GM06990 (cell line): ENCODE data around the gene OXCT2.
A peak's percentile ranks its signal among the peaks of the same experiment; 100 is the strongest.
"Not testable (repeated sequence)": the region's sequence is repeated elsewhere in the genome, so short reads cannot be mapped to it uniquely, and the experiment has no call there.

Experiments
- DNase-seq: peaks from one replicate; pipeline ENCODE4 v3.0.0-alpha.2; 2011; ENCODE audit not compliant: insufficient read length; ENCODE audit errors: extremely low read depth
- H3K27me3 ChIP-seq: replicated peaks from 2 replicates; pipeline ENCODE4 v1.6.0; 2011; ENCODE audit warnings: low read length; ENCODE audit not compliant: control insufficient read depth, insufficient read depth
- H3K36me3 ChIP-seq: 2 replicates; pipeline ENCODE4 v1.5.1; 2011; ENCODE audit warnings: low read length; ENCODE audit not compliant: control insufficient read depth, insufficient read depth
- H3K4me3 ChIP-seq: replicated peaks from 2 replicates; pipeline ENCODE4 v1.5.1; 2011; ENCODE audit warnings: low read depth, mild to moderate bottlenecking, control low read depth, low read length
- TF ChIP-seq, protein P1 (sequence below): IDR thresholded peaks from 2 replicates; pipeline ENCODE4 v1.5.1; 2011; ENCODE audit warnings: low read length, control low read depth, mild to moderate bottlenecking, inconsistent platforms; ENCODE audit not compliant: insufficient read depth, poor library complexity, severe bottlenecking

OXCT2 gene

DNA sequence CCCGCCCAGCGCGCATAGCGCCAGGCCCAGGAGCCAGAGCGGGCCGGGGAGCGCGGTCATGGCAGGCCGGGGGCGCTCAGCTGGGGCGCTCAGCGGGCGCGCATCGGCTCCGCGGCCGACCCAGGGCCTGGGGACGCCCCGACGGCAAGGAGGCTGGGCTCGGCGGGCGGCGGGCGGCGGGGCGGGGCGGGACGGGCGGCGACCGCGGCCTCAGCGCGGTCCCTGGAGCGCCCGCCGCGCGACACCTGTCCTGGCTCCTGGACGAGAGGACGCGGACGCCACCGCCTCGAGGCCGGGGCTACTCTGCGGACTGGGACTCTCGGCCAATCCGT lies 17.2 kb upstream of the OXCT2 start:
- H3K4me3 ChIP-seq = peak overlapping the region; percentile 60
- TF ChIP-seq, protein P1, sequence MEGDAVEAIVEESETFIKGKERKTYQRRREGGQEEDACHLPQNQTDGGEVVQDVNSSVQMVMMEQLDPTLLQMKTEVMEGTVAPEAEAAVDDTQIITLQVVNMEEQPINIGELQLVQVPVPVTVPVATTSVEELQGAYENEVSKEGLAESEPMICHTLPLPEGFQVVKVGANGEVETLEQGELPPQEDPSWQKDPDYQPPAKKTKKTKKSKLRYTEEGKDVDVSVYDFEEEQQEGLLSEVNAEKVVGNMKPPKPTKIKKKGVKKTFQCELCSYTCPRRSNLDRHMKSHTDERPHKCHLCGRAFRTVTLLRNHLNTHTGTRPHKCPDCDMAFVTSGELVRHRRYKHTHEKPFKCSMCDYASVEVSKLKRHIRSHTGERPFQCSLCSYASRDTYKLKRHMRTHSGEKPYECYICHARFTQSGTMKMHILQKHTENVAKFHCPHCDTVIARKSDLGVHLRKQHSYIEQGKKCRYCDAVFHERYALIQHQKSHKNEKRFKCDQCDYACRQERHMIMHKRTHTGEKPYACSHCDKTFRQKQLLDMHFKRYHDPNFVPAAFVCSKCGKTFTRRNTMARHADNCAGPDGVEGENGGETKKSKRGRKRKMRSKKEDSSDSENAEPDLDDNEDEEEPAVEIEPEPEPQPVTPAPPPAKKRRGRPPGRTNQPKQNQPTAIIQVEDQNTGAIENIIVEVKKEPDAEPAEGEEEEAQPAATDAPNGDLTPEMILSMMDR = no peak
- H3K27me3 ChIP-seq = no peaks in the 10 kb centered on the region

DNA sequence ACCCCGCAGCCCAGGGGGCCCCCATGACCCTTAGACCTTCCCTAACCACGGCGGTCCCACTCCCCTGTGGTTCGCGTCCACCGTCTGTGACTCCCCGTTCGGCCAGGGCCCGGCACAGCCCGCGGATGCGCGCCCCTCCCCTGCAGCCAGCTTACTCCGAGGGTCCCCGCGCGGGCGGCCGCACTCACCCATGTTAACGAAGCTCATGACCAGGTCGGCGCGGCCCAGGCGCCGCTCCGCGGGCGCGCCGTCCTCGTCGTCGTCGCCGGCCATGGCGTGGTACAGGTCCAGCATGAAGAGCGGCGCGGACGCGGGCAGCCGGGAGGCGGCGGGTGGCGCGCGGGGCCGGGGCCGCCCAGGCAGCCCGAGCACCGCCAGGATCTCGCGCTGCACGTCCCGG lies 16.8 kb upstream of the OXCT2 start:
- DNase-seq, H3K36me3 ChIP-seq, H3K27me3 ChIP-seq: not testable (repeated sequence)
- H3K4me3 ChIP-seq = peak overlapping the region; percentile 58

More for the DNA sequence above, 17.2 kb upstream of the OXCT2 start:
- no peak for DNase-seq
- H3K36me3 ChIP-seq = no peaks in the 10 kb centered on the region

DNA sequence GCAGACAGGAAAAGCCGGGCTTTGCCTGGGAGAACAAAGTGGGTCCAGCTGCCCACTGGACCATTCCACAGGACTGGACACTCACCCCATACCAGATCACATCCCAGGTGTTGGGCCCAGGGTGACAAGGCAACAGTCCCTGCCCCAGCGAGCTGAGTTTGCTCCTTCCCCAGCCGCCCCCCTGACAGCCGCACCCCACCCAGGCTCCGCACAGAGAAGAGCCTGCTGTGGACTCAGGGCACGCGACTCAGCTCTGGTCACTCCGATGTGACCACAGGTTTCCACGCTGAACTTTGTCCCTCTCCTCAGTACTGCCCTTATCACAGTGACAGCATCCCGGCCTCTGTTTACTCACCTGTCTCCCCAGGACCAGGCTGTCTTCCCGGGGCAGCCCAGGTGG lies 16.3 kb upstream of the OXCT2 start:
- Histone ChIP-seq H3K4me3 (peak overlapping the region; percentile 58), H3K27me3 (no peaks in the 10 kb centered on the region)

DNA sequence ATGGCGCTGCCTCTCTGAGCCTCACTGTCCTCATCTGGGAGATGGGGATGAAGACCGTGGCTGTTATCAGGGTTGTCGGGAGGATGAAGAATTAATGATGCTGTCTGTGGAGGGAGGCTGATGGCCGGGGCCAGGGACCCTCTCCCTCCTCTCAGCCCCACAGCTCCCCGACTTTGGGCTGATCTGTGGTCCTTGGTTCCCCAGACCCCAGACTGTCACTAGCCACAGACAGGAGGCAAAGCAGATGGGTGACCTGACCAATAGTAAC lies 15.9 kb upstream of the OXCT2 start:
- H3K36me3 ChIP-seq, H3K27me3 ChIP-seq, DNase-seq: not testable (repeated sequence)
- H3K4me3 ChIP-seq = peak overlapping the region; percentile 58

More for the DNA sequence above, 16.3 kb upstream of the OXCT2 start:
- no peaks in the 10 kb centered on the region for H3K36me3 ChIP-seq
- TF ChIP-seq, protein P1 = no peak
- DNase-seq = no peak

DNA sequence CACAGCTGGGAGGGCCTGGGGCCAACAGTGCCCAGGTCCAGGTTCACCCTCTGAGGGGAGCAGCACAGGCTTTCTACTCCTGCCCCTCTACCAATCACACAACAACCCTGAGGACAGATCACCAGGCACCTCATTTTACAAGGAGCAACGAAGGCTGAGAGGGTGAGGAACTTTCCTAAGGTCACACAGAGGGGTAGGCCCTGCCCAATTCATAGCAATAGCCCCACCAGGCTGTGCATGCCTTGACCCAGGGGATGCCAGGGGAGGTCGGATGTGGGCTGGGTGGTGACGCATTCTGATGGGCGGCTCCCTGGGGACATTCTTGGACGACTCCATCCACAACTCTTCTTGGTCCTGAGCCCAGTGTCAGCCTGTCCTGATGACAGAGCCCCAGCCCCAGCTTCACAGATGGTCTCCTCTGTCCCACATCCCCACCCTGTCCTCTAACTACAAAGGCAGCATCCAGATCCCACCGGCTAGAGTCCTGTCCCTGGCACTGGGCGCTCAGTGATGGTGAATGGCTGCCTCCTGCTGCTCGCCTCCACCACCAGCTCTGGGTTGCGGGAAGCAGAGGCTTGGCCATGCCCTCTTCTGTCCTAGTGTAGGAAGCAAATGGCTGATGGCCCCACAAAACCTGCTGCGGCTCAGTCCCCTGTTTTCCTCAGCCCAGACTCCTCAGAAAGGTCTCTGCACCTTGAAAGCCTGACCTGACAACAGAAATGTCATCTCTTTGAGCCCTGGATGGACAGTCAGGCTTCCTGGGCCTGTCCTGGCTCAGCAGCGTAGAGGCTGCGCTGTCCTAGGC lies 15.4 kb upstream of the OXCT2 start:
- not testable (repeated sequence) for DNase-seq, H3K27me3 ChIP-seq, H3K36me3 ChIP-seq
- peak overlapping the region; percentile 58 for H3K4me3 ChIP-seq

DNA sequence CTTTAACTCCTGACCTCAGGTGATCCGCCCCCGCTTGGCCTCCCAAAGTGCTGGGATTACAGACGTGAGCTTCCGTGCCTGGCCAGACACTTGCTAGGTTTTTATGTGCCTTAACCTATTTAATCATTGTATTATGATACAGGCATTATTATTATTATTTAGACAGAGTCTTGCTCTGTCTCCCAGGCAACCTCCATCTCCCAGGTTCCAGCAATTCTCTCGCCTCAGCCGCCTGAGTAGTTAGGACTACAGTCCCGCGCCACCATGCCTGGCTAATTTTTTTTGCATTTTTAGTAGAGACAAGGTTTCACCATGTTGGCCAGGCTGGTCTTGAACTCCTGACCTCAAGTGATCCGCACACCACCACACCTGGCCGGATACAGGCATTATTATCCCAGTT lies 11.5 kb upstream of the OXCT2 start:
- DNase-seq, H3K27me3 ChIP-seq, H3K4me3 ChIP-seq, H3K36me3 ChIP-seq: not testable (repeated sequence)

DNA sequence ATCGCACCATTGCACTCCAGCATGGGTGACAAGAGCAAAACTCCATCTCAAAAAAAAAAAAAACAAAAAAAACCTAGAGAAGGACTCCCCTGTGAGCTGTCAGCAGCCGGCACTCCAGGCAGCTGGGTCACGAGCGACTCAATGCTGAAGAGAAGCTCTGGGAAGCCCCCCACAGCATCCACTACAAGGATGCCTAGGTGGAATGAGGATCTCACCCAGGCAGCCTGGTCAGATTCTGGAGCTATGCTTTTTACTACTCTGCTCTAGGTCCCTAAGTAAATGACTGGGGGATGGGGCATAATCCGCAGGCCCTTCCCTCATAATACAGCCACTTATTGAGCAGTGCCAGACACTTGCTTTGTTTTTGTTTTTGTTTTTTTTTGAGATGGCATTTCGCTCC lies 11.0 kb upstream of the OXCT2 start:
- TF ChIP-seq, protein P1 = no peak
- DNase-seq = no peak
- H3K4me3 ChIP-seq = no peak overlapping the region
- H3K27me3 ChIP-seq = no peaks in the 10 kb centered on the region
- no peaks in the 10 kb centered on the region; the same call in 1 of the 2 replicates for H3K36me3 ChIP-seq

DNA sequence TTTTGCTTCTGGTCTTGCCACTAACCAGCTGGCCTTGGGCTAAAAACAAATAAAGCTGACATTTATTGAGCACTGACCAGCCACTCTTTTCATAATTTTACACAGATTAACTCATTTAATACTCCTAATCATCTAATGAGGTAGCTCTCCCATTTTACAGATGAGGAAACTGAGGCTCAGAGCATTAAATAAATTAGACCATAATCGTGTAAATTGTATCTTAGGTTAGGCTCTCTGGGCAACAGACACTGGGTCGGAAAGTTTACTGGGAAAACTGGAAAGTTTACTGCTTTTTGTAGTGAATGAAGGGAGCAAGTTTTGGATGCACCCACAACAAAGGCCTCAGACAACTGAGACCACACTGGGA lies 10.2 kb upstream of the OXCT2 start:
- DNase-seq = no peak
- H3K4me3 ChIP-seq = no peak overlapping the region
- H3K27me3 ChIP-seq = no peaks in the 10 kb centered on the region
- H3K36me3 ChIP-seq = no peaks in the 10 kb centered on the region; the same call in 1 of the 2 replicates
- TF ChIP-seq, protein P1 = no peak
